Measurements from ENCODE around the gene FAM81B.

The FAM81B gene

GRCh38 chr5:95380103-95380628, 11.0 kb upstream of the FAM81B start:
- ChIA-PET POLR2A (no interaction called here), CTCF (no interaction called here)
- Histone ChIP-seq H3K9me3 (ENCODE audit: control insufficient read depth, insufficient read depth, low read depth, low read length) (no peaks in the 10 kb centered on the region), H3K27ac (ENCODE audit: extremely low read depth, low read depth, low read length) (no peak overlapping the region), H3K36me3 (ENCODE audit: control insufficient read depth in 2 of 2, insufficient read depth in 1 of 2, low read length in 2 of 2) (no peaks in the 10 kb centered on the region), H3K4me3 (ENCODE audit: low read depth, low read length) (no peak overlapping the region), H3K4me1 (ENCODE audit: control insufficient read depth, insufficient read depth, low read length) (peaks cover 2% of the 10 kb centered on the region; the same call in 1 of the 2 replicates)
- peak; percentile 59; the same call in 1 of the 2 replicates for TF ChIP-seq TRIM28 (IDR thresholded peaks at IDR 0.05; ENCODE audit: borderline replicate concordance, low read length)
- no peak for TF ChIP-seq ZNF785 (tag by site-specific recombination; IDR thresholded peaks at IDR 0.05)
- no peak for TF ChIP-seq ZNF571 (tag by site-specific recombination; IDR thresholded peaks at IDR 0.05)
- peak; percentile 66 for TF ChIP-seq SETDB1 (IDR thresholded peaks at IDR 0.05; ENCODE audit: insufficient read length, low read length)

- ChIA-PET CTCF (interaction anchor here (0.7 kb wide), 1 partner anchor 25 kb away, joined by 3 read pairs; no protein-coding TSS in a partner anchor), POLR2A (no interaction called here)
- no peaks in the 10 kb centered on the region for H3K36me3 ChIP-seq (ENCODE audit: control insufficient read depth in 2 of 2, insufficient read depth in 1 of 2, low read length in 2 of 2)
- no peaks in the 10 kb centered on the region for H3K9me3 ChIP-seq (ENCODE audit: control insufficient read depth, insufficient read depth, low read depth, low read length)
- H3K4me1 ChIP-seq (ENCODE audit: control insufficient read depth, insufficient read depth, low read length) = peaks cover 2% of the 10 kb centered on the region; the same call in 1 of the 2 replicates
- no peak overlapping the region for H3K27ac ChIP-seq (ENCODE audit: extremely low read depth, low read depth, low read length)
- H3K4me3 ChIP-seq (ENCODE audit: low read depth, low read length) = no peak overlapping the region
- TF ChIP-seq ZNF341 (tag by site-specific recombination; IDR thresholded peaks at IDR 0.05; ENCODE audit: low read depth) (no peak), GLI2 (tag by site-specific recombination; IDR thresholded peaks at IDR 0.05; ENCODE audit: borderline replicate concordance, low read depth) (no peak), MYNN (tag by site-specific recombination; IDR thresholded peaks at IDR 0.05; ENCODE audit: borderline replicate concordance) (no peak), ZBTB6 (tag by site-specific recombination; IDR thresholded peaks at IDR 0.05) (no peak), KLF8 (tag by site-specific recombination; IDR thresholded peaks at IDR 0.05) (no peak; the same call in 1 of the 2 replicates), ZNF777 (tag by site-specific recombination; IDR thresholded peaks at IDR 0.05; ENCODE audit: borderline replicate concordance) (no peak), KLF9 (tag by site-specific recombination; IDR thresholded peaks at IDR 0.05; ENCODE audit: low read depth) (no peak), ZNF518A (tag by site-specific recombination; conservative IDR thresholded peaks at IDR 0.05; ENCODE audit: low read depth) (no peak), ZNF629 (tag by site-specific recombination; IDR thresholded peaks at IDR 0.05) (peak; percentile 83), ZNF37A (tag by site-specific recombination; IDR thresholded peaks at IDR 0.05) (no peak), ZBTB44 (tag by site-specific recombination; IDR thresholded peaks at IDR 0.05) (peak; percentile 96), SCRT1 (tag by site-specific recombination; IDR thresholded peaks at IDR 0.05; ENCODE audit: borderline replicate concordance) (no peak), CTCF (tag by site-specific recombination; IDR thresholded peaks at IDR 0.05) (no peak), ZNF660 (tag by site-specific recombination; IDR thresholded peaks at IDR 0.05) (peak; percentile 80), GLI4 (tag by site-specific recombination; IDR thresholded peaks at IDR 0.05) (no peak), TSHZ1 (tag by site-specific recombination; IDR thresholded peaks at IDR 0.05; ENCODE audit: borderline replicate concordance) (peak; percentile 81; the same call in 1 of the 2 replicates), SP2 (tag by site-specific recombination; IDR thresholded peaks at IDR 0.05) (no peak), ZNF112 (tag by site-specific recombination; IDR thresholded peaks at IDR 0.05) (no peak)
Measured at GRCh38 chr5:95382801-95383200, 8.4 kb upstream of the FAM81B start.

Measured in HEK293 (cell line).